Measurements from ENCODE around the gene PSMB3. TPM values are rescaled to one million over a fixed set of nuclear protein-coding genes. Genes with fewer than 3 reads are reported as not detected.
A peak's percentile ranks its signal among the peaks of the same experiment; 100 is the strongest.

Gene PSMB3
- total RNA-seq, 3 donors from 2014 or later (not counting 1 experiment from before 2014, with no cell fraction given): 102 to 129 (median 118) TPM

DNA sequence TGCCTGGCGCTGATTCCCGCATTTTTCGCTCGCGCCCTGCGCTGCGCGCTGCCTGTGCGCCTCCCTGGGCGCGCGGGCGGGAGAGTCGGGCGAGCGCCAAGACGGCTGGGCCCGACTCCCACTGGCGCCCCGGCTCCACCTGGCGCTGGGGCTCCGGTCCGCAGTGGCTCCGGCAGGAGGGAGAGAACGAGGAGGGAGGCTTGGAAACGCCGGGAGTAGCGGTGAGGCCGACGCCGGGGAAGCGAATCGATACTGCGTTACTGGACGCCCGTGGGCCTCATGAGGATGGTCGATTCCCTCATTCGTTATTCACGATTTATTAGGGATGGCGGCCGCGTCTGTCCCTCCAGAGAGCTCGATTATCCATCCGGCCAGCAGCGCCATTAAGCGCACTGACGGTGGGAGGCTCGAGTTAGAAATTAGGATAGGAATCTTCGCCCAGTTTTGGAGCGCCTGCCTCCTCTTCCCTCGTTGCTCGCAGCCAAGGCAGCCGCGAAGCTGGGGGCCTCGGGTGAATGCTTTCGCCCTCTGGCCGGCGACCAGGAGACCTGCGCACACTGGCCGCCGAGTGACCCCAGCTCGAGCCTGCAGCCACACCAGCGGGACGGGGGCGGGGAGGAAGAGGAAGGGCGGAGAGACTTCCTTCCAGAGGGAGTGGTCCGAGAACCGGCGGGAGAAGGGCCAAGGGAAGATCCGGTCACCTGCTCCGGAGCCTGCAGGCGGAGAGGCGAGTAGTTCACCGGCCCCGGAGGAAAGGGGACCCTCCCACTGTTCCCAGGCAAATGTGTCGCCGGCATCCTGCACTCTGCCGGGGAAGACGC lies 3.1 kb upstream of the PSMB3 start:
- peak in 1 of 2 donors; percentile 42 for DNase-seq

DNA sequence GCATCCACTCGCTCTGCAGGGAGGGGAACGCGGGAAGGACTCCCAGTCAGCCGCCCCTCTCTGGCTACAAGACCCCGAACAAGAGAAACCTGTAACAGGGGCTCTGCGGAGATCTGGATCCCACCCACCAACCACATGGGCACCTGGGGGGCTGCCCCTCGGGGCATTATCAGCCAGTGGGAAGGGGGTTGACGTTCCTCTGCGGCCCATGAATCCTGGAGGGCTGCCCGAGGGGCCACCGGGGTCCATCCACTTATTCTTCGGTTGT lies 2.6 kb upstream of the PSMB3 start:
- Mint-ChIP-seq H3K27me3 (ENCODE audit: low read depth in 2 of 2) (peaks cover 39 to 43% of the 10 kb centered on the region in 2 donors), H3K4me3 (peak overlapping the region; percentile 96), H3K4me1 (peaks cover 54 to 59% of the 10 kb centered on the region in 2 donors), H3K27ac (no peak overlapping the region), H3K36me3 (peaks cover 7% of the 10 kb centered on the region), H3K9me3 (no peaks in the 10 kb centered on the region)
- TF ChIP-seq, protein P1, sequence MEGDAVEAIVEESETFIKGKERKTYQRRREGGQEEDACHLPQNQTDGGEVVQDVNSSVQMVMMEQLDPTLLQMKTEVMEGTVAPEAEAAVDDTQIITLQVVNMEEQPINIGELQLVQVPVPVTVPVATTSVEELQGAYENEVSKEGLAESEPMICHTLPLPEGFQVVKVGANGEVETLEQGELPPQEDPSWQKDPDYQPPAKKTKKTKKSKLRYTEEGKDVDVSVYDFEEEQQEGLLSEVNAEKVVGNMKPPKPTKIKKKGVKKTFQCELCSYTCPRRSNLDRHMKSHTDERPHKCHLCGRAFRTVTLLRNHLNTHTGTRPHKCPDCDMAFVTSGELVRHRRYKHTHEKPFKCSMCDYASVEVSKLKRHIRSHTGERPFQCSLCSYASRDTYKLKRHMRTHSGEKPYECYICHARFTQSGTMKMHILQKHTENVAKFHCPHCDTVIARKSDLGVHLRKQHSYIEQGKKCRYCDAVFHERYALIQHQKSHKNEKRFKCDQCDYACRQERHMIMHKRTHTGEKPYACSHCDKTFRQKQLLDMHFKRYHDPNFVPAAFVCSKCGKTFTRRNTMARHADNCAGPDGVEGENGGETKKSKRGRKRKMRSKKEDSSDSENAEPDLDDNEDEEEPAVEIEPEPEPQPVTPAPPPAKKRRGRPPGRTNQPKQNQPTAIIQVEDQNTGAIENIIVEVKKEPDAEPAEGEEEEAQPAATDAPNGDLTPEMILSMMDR (IDR thresholded peaks at IDR 0.05): no peak
- WGBS (ENCODE audit: insufficient coverage): 8% methylated on average over 12 of the region's 12 CpGs
- Histone ChIP-seq H3K4me1 (ENCODE audit: control insufficient read depth, insufficient read depth, low read length) (peaks cover 71% of the 10 kb centered on the region), H3K27ac (ENCODE audit: low read length) (no peak overlapping the region), H3K27me3 (ENCODE audit: control insufficient read depth, insufficient read depth, low read length) (peaks cover 41% of the 10 kb centered on the region), H3K9me3 (ENCODE audit: control insufficient read depth, insufficient read depth, low read length) (no peaks in the 10 kb centered on the region), H3K36me3 (ENCODE audit: control insufficient read depth, insufficient read depth, low read length) (peaks cover 5% of the 10 kb centered on the region), H3K4me3 (ENCODE audit: low read length) (peak overlapping the region; percentile 17)
- ATAC-seq: no peak
- peak in 1 of 2 donors; percentile 27 for DNase-seq
- intact Hi-C loops (cut with micrococcal nuclease): loop anchor here (5.0 to 10.0 kb wide), 4 partner anchors 45 to 402 kb away; partner anchors contain the start of genes MLLT6 and PLXDC1

More for the DNA sequence above, 3.1 kb upstream of the PSMB3 start:
- Histone ChIP-seq H3K4me1 (ENCODE audit: control insufficient read depth, insufficient read depth, low read length) (peaks cover 71% of the 10 kb centered on the region), H3K27me3 (ENCODE audit: control insufficient read depth, insufficient read depth, low read length) (peaks cover 41% of the 10 kb centered on the region), H3K36me3 (ENCODE audit: control insufficient read depth, insufficient read depth, low read length) (peaks cover 2% of the 10 kb centered on the region), H3K27ac (ENCODE audit: low read length) (no peak overlapping the region), H3K4me3 (ENCODE audit: low read length) (peak overlapping the region; percentile 17), H3K9me3 (ENCODE audit: control insufficient read depth, insufficient read depth, low read length) (no peaks in the 10 kb centered on the region)
- Mint-ChIP-seq H3K4me1 (peaks cover 50 to 59% of the 10 kb centered on the region in 2 donors), H3K27ac (no peak overlapping the region), H3K36me3 (peaks cover 7% of the 10 kb centered on the region), H3K27me3 (ENCODE audit: low read depth in 2 of 2) (peaks cover 44 to 46% of the 10 kb centered on the region in 2 donors), H3K9me3 (no peaks in the 10 kb centered on the region), H3K4me3 (peak overlapping the region; percentile 96)
- intact Hi-C loops (cut with micrococcal nuclease): loop anchor here (5.0 to 10.0 kb wide), 4 partner anchors 45 to 403 kb away; partner anchors contain the start of genes MLLT6 and PLXDC1
- TF ChIP-seq, protein P1 (IDR thresholded peaks at IDR 0.05): no peak
- WGBS (ENCODE audit: insufficient coverage): 1% methylated on average over 79 of the region's 79 CpGs
- no peak for ATAC-seq

DNA sequence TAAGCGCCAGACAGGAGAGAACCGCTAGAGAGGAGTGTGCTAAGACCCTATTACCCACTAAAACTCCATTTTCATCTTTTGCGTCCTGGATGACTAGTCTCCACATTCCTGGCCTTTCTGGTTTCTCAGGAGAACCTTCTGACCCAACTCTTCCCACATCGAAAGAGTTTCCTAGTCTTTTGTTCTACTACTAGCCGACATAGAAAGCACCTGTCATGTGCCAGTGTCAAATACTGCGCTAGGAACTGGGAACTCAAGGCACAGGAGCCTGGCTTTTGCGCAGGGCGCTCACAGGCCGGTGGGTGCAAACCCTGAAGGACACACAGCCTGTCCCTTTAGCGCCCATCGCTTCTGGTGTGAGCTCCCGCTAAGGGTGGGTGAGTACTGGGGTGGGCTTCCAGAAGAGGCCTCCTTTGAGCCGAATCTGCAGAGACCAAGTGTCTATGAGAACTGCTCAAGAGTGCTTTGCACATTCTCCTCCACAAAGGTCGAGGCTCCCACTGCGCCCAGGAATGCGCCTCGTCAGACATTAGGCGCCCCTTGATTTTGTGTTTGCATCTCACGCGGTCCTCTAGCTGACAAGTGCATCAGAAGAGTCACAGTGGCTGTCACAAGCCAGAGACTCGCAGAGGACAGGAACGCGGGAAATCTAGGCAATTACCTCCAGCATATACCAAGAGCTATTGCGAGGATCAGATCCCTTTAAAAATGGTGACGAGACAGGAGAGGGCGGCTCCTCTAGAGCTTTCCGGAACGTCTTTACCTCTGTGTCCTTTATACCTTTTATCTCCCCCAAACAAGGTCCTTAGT lies 2.0 kb upstream of the PSMB3 start:
- 14% methylated on average over 28 of the region's 28 CpGs for WGBS (ENCODE audit: insufficient coverage)
- H3K4me3 Mint-ChIP-seq: peak overlapping the region; percentile 96
- H3K4me1 ChIP-seq (ENCODE audit: control insufficient read depth, insufficient read depth, low read length): peaks cover 71% of the 10 kb centered on the region
- H3K36me3 ChIP-seq (ENCODE audit: control insufficient read depth, insufficient read depth, low read length): peaks cover 7% of the 10 kb centered on the region
- no peak for ATAC-seq
- H3K4me1 Mint-ChIP-seq: peaks cover 54 to 59% of the 10 kb centered on the region in 2 donors
- peaks cover 41% of the 10 kb centered on the region for H3K27me3 ChIP-seq (ENCODE audit: control insufficient read depth, insufficient read depth, low read length)
- peaks cover 39 to 43% of the 10 kb centered on the region in 2 donors for H3K27me3 Mint-ChIP-seq (ENCODE audit: low read depth in 2 of 2)
- H3K9me3 Mint-ChIP-seq: no peaks in the 10 kb centered on the region
- no peak overlapping the region for H3K4me3 ChIP-seq (ENCODE audit: low read length)
- intact Hi-C loops (cut with micrococcal nuclease): loop anchor here (5.0 to 10.0 kb wide), 4 partner anchors 46 to 402 kb away; partner anchors contain the start of genes MLLT6 and PLXDC1
- H3K9me3 ChIP-seq (ENCODE audit: control insufficient read depth, insufficient read depth, low read length): no peaks in the 10 kb centered on the region
- TF ChIP-seq, protein P1 (IDR thresholded peaks at IDR 0.05): no peak
- H3K27ac Mint-ChIP-seq: peak overlapping the region; percentile 10 to 85
- peak in 1 of 2 donors; percentile 49 for DNase-seq
- H3K27ac ChIP-seq (ENCODE audit: low read length): no peak overlapping the region
- H3K36me3 Mint-ChIP-seq: peaks cover 7% of the 10 kb centered on the region

Data from natural killer cell (primary cell).